ENCODE data around the gene HEYL.

Gene HEYL

DNA sequence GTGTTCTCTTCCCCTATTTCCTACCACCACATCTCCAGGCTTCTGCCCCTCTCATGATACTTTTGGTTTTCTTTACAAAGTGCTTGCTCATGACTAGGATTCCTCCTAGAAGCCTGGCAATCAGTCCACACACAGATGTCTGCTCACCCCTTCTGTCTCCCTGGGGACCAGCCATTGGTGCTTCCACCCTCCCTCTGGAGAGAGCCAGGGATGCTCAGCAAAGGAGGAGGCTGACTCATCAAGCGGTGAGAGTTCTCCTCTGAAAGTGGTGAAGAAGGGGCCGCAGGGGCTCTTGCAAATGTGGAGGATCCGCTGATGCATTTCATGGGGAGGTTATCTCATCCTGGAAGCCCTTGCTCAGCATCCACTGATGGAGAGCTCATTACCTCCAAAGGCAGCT is 18.0 kb upstream of the HEYL start:
- H3K27me3 ChIP-seq (ENCODE audit: insufficient read depth, insufficient read length) = peaks cover 99% of the 10 kb centered on the region
- H3K4me3 ChIP-seq (ENCODE audit: insufficient read length, low read depth) = no peak overlapping the region
- no peaks in the 10 kb centered on the region for H3K36me3 ChIP-seq (ENCODE audit: insufficient read depth, insufficient read length, low read length)
- no peak overlapping the region for H3K9ac ChIP-seq (ENCODE audit: insufficient read length, low read depth)
- H3K9me3 ChIP-seq (ENCODE audit: insufficient read depth, low read length) = no peaks in the 10 kb centered on the region
- TF ChIP-seq YY1 (IDR thresholded peaks at IDR 0.05; ENCODE audit: insufficient read depth, insufficient read length) = no peak
- TF ChIP-seq SUZ12 (IDR thresholded peaks at IDR 0.05; ENCODE audit: extremely low read depth, insufficient read depth, insufficient read length) = no peak
- no peak for DNase-seq (ENCODE audit: low read depth, low spot score)
- no peaks in the 10 kb centered on the region for H3K4me1 ChIP-seq (ENCODE audit: insufficient read depth, insufficient read length)

DNA sequence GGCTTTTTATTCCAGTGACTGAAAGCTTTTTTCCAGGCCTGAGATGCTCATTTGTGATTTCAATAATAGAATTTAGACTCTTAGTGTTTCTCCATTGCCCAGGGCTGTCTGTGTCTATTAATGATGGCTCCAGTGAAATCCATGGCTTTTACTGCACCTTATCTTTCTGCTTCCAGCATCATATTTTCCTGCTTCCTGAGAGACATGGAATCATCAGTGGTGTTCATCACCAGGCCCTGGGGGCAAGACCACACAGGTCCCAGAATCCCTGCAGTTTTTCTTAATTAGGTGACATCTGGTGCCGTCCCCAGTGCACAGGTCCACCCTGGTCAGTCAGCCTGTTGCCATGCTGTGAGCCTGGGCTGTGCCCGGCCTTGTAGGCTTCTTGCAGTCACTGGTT is 16.9 kb upstream of the HEYL start:
- Histone ChIP-seq H3K4me3 (ENCODE audit: insufficient read length, low read depth) (no peak overlapping the region), H3K36me3 (ENCODE audit: insufficient read depth, insufficient read length, low read length) (no peaks in the 10 kb centered on the region), H3K4me1 (ENCODE audit: insufficient read depth, insufficient read length) (no peaks in the 10 kb centered on the region), H3K9me3 (ENCODE audit: insufficient read depth, low read length) (no peaks in the 10 kb centered on the region), H3K27me3 (ENCODE audit: insufficient read depth, insufficient read length) (peaks cover 95% of the 10 kb centered on the region), H3K9ac (ENCODE audit: insufficient read length, low read depth) (no peak overlapping the region)
- DNase-seq (ENCODE audit: low read depth, low spot score) = no peak
- no peak for TF ChIP-seq YY1 (IDR thresholded peaks at IDR 0.05; ENCODE audit: insufficient read depth, insufficient read length)
- TF ChIP-seq ZNF274 (IDR thresholded peaks at IDR 0.05; ENCODE audit: low read depth, low read length) = no peak
- no peak for TF ChIP-seq SUZ12 (IDR thresholded peaks at IDR 0.05; ENCODE audit: extremely low read depth, insufficient read depth, insufficient read length)

DNA sequence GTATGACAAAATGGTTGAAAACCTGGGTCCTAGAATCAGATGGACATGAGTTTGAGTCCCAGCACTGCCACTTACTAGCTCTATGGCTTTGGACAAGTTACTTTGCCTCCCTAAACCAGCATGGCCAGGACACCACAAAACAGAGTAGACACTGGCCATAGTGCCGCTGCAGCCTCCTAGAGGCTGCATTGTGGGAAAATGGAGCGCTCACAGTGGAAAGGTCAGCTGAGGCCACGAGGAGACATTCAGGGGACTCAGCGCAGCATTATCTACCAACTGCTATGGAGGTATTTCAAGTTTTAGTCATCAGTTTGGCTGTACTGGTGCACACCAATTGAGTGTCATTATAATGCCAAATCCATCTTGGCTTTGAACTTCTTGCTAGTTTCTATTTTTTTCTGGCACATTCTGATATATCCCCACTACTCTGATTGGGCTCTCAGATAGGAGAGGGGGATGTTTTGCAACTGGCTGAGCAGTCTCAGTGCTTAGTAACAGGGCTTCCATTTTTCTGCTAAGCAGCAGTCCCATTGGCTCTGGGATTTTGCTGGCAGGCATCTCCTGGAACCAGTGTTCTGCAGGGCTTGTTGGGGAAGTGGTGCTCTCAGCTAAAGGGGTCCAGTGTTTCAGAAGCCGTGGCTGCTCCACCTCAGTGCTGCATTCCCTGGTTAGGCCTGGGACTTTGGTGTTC is 16.3 kb upstream of the HEYL start:
- no peak for DNase-seq (ENCODE audit: low read depth, low spot score)
- Histone ChIP-seq H3K4me3 (ENCODE audit: insufficient read length, low read depth) (no peak overlapping the region), H3K9ac (ENCODE audit: insufficient read length, low read depth) (no peak overlapping the region), H3K36me3 (ENCODE audit: insufficient read depth, insufficient read length, low read length) (no peaks in the 10 kb centered on the region), H3K9me3 (ENCODE audit: insufficient read depth, low read length) (no peaks in the 10 kb centered on the region), H3K27me3 (ENCODE audit: insufficient read depth, insufficient read length) (peaks cover 95% of the 10 kb centered on the region), H3K4me1 (ENCODE audit: insufficient read depth, insufficient read length) (no peaks in the 10 kb centered on the region)
- no peak for TF ChIP-seq SUZ12 (IDR thresholded peaks at IDR 0.05; ENCODE audit: extremely low read depth, insufficient read depth, insufficient read length)
- no peak for TF ChIP-seq YY1 (IDR thresholded peaks at IDR 0.05; ENCODE audit: insufficient read depth, insufficient read length)
- TF ChIP-seq ZNF274 (IDR thresholded peaks at IDR 0.05; ENCODE audit: low read depth, low read length) = no peak

DNA sequence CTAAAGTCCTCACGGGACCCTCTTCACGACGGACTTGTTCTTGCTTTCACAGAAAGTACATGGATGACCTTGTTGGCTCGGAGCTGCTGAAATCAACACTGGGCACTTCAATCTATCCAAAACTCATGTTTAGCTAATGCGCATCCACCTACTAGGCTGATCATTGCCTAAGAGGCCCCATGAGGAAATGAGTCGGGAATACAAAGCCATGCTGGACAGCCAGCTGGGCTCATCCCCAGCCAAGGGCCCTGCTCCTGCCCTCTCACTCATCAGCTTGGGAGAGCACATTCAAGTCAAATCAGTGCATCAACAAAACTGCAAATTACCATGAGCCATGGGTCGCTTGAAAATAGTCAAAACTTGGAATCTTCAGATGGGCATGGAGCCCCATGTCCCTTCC is 14.8 kb upstream of the HEYL start:
- no peaks in the 10 kb centered on the region for H3K4me1 ChIP-seq (ENCODE audit: insufficient read depth, insufficient read length)
- peaks cover 93% of the 10 kb centered on the region for H3K27me3 ChIP-seq (ENCODE audit: insufficient read depth, insufficient read length)
- H3K9ac ChIP-seq (ENCODE audit: insufficient read length, low read depth) = no peak overlapping the region
- TF ChIP-seq YY1 (IDR thresholded peaks at IDR 0.05; ENCODE audit: insufficient read depth, insufficient read length) = no peak
- no peak for TF ChIP-seq ZNF274 (IDR thresholded peaks at IDR 0.05; ENCODE audit: low read depth, low read length)
- no peak for TF ChIP-seq SUZ12 (IDR thresholded peaks at IDR 0.05; ENCODE audit: extremely low read depth, insufficient read depth, insufficient read length)
- no peaks in the 10 kb centered on the region for H3K9me3 ChIP-seq (ENCODE audit: insufficient read depth, low read length)
- no peak for DNase-seq (ENCODE audit: low read depth, low spot score)
- no peak overlapping the region for H3K4me3 ChIP-seq (ENCODE audit: insufficient read length, low read depth)
- no peaks in the 10 kb centered on the region for H3K36me3 ChIP-seq (ENCODE audit: insufficient read depth, insufficient read length, low read length)

DNA sequence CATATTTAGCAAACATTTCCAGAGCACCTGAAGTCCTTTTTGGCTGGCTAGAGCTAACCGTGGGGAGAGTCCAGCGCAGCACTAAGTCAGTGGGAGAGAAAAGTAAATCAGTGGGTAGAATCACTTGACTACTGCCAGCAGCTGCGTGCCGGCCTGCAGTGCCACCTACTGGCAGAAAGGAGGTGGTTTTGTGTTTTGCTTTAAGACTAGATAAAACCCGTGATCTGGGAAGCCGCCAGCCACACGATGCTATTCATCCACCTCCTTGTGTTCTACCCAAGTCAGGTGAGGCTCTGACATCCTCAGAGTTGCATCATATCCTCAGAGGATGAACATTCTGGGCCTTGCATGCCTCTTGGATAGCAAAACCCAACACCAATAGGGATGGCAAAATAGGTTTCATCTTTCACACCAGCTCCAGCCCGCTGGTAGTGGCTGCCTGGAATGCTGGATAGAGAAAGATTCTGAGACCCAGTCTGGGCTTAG is 14.1 kb upstream of the HEYL start:
- Histone ChIP-seq H3K9ac (ENCODE audit: insufficient read length, low read depth) (no peak overlapping the region), H3K4me1 (ENCODE audit: insufficient read depth, insufficient read length) (no peaks in the 10 kb centered on the region), H3K9me3 (ENCODE audit: insufficient read depth, low read length) (no peaks in the 10 kb centered on the region), H3K4me3 (ENCODE audit: insufficient read length, low read depth) (no peak overlapping the region), H3K27me3 (ENCODE audit: insufficient read depth, insufficient read length) (peaks cover 88% of the 10 kb centered on the region), H3K36me3 (ENCODE audit: insufficient read depth, insufficient read length, low read length) (no peaks in the 10 kb centered on the region)
- peak; percentile 55 for DNase-seq (ENCODE audit: low read depth, low spot score)
- no peak for TF ChIP-seq YY1 (IDR thresholded peaks at IDR 0.05; ENCODE audit: insufficient read depth, insufficient read length)

DNA sequence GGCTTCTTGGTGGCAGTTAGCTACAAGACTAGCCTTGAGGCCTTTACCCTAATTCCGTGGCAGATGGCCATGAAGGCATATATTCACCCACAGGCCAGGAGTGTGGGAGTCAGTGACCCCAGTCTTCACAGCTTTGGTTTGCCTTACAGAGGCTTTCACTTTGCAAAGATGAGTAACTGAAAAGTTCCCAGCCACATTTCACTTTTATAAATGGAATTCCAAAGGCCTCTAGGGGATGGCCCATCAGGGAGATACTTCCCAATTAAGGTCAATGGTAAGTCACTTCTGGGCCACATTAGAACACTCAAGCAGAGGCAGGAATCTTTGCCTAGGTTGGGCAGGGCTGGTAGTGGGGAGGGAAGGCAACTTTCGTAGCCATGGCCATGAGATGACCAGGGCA is 13.1 kb upstream of the HEYL start:
- H3K9ac ChIP-seq (ENCODE audit: insufficient read length, low read depth) = no peak overlapping the region
- H3K27me3 ChIP-seq (ENCODE audit: insufficient read depth, insufficient read length) = peaks cover 88% of the 10 kb centered on the region
- TF ChIP-seq YY1 (IDR thresholded peaks at IDR 0.05; ENCODE audit: insufficient read depth, insufficient read length) = no peak
- TF ChIP-seq SUZ12 (IDR thresholded peaks at IDR 0.05; ENCODE audit: extremely low read depth, insufficient read depth, insufficient read length) = no peak
- no peak for TF ChIP-seq ZNF274 (IDR thresholded peaks at IDR 0.05; ENCODE audit: low read depth, low read length)
- H3K36me3 ChIP-seq (ENCODE audit: insufficient read depth, insufficient read length, low read length) = no peaks in the 10 kb centered on the region
- no peaks in the 10 kb centered on the region for H3K9me3 ChIP-seq (ENCODE audit: insufficient read depth, low read length)
- no peaks in the 10 kb centered on the region for H3K4me1 ChIP-seq (ENCODE audit: insufficient read depth, insufficient read length)
- DNase-seq (ENCODE audit: low read depth, low spot score) = no peak
- H3K4me3 ChIP-seq (ENCODE audit: insufficient read length, low read depth) = no peak overlapping the region

DNA sequence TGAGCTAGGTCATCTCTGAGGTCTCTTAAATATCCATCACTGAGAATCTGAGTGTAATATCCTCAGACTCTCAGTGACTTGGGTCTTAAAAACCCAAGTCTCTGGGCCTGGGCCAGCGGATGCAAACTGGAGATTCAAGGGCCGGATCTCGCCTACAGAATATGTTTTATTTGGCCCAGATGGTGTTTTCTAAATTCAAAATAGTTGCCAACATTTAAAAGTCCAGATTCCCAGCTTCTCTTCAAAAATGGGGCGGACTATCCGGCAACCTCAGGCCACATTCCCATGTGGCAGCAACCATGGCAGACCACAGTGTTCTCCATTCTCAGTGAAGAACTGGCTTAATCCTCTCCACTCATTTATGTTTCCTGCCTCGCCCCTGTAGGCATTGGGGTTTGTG is 12.7 kb upstream of the HEYL start:
- TF ChIP-seq SUZ12 (IDR thresholded peaks at IDR 0.05; ENCODE audit: extremely low read depth, insufficient read depth, insufficient read length) = no peak
- TF ChIP-seq YY1 (IDR thresholded peaks at IDR 0.05; ENCODE audit: insufficient read depth, insufficient read length) = no peak
- no peak for TF ChIP-seq ZNF274 (IDR thresholded peaks at IDR 0.05; ENCODE audit: low read depth, low read length)
- H3K4me3 ChIP-seq (ENCODE audit: insufficient read length, low read depth) = no peak overlapping the region
- H3K36me3 ChIP-seq (ENCODE audit: insufficient read depth, insufficient read length, low read length) = no peaks in the 10 kb centered on the region
- DNase-seq (ENCODE audit: low read depth, low spot score) = no peak
- H3K9ac ChIP-seq (ENCODE audit: insufficient read length, low read depth) = no peak overlapping the region
- peaks cover 3% of the 10 kb centered on the region for H3K4me1 ChIP-seq (ENCODE audit: insufficient read depth, insufficient read length)
- peaks cover 88% of the 10 kb centered on the region for H3K27me3 ChIP-seq (ENCODE audit: insufficient read depth, insufficient read length)
- no peaks in the 10 kb centered on the region for H3K9me3 ChIP-seq (ENCODE audit: insufficient read depth, low read length)
